H9 (cell line): ENCODE data around the gene RMC1. TPM values are rescaled to one million over a fixed set of nuclear protein-coding genes. Genes with fewer than 3 reads are reported as not detected.

Source experiments
- DNase-seq: peaks from one replicate; pipeline ENCODE4 v3.0.0-alpha.2; 2017
- H2AFZ ChIP-seq: one replicate; pipeline ENCODE4 v1.6.1; 2013; ENCODE audit warnings: mild to moderate bottlenecking, low read length, control low read depth, moderate library complexity
- H2AK5ac ChIP-seq: 2 replicates; pipeline ENCODE4 v1.6.1; 2013; ENCODE audit warnings: low read length, control low read depth, mixed read lengths; ENCODE audit not compliant: insufficient read length
- H2BK120ac ChIP-seq: one replicate; pipeline ENCODE4 v1.6.1; 2013; ENCODE audit warnings: low read depth, mild to moderate bottlenecking, low read length, control low read depth, inconsistent platforms; ENCODE audit not compliant: poor library complexity, severe bottlenecking
- H2BK12ac ChIP-seq: 2 replicates; pipeline ENCODE4 v1.6.1; 2013; ENCODE audit warnings: low read length, control low read depth, mixed read lengths, low read depth; ENCODE audit not compliant: insufficient read length
- H2BK15ac ChIP-seq: 2 replicates; pipeline ENCODE4 v1.6.1; 2013; ENCODE audit warnings: low read depth, low read length, control low read depth
- H2BK20ac ChIP-seq: one replicate; pipeline ENCODE4 v1.6.1; 2013; ENCODE audit warnings: low read depth, mild to moderate bottlenecking, low read length, control low read depth, inconsistent platforms; ENCODE audit not compliant: poor library complexity, severe bottlenecking
- H2BK5ac ChIP-seq: 2 replicates; pipeline ENCODE4 v1.6.1; 2013; ENCODE audit warnings: low read length, control low read depth, mixed read lengths; ENCODE audit not compliant: insufficient read length
- H3K14ac ChIP-seq: 2 replicates; pipeline ENCODE4 v1.6.1; 2013; ENCODE audit warnings: low read length, control low read depth; ENCODE audit not compliant: insufficient read depth
- H3K18ac ChIP-seq: 2 replicates; pipeline ENCODE4 v1.6.1; 2013; ENCODE audit warnings: low read depth, mild to moderate bottlenecking, mixed read lengths, low read length, control low read depth; ENCODE audit not compliant: insufficient read length
- H3K23ac ChIP-seq: 2 replicates; pipeline ENCODE4 v1.6.1; 2013; ENCODE audit warnings: low read length, control low read depth, mixed read lengths, low read depth; ENCODE audit not compliant: insufficient read length
- H3K23me2 ChIP-seq: 2 replicates; pipeline ENCODE4 v1.6.1; 2013; ENCODE audit warnings: low read depth, mild to moderate bottlenecking, mixed read lengths, low read length, control low read depth; ENCODE audit not compliant: insufficient read length, poor library complexity, severe bottlenecking
- H3K27ac ChIP-seq: 2 replicates; pipeline ENCODE4 v1.5.1; 2013; ENCODE audit warnings: low read length, control low read depth, mixed read lengths, low read depth; ENCODE audit not compliant: insufficient read length
- H3K27me3 ChIP-seq: 2 replicates; pipeline ENCODE4 v1.6.1; 2013; ENCODE audit warnings: low read length, control low read depth, inconsistent platforms; ENCODE audit not compliant: insufficient read depth
- H3K4ac ChIP-seq: 2 replicates; pipeline ENCODE4 v1.6.1; 2013; ENCODE audit warnings: low read depth, mild to moderate bottlenecking, control low read depth, inconsistent platforms, low read length, moderate library complexity
- H3K4me1 ChIP-seq: 2 replicates; pipeline ENCODE4 v1.6.1; 2013; ENCODE audit warnings: low read length, control low read depth, inconsistent platforms; ENCODE audit not compliant: insufficient read depth
- H3K4me2 ChIP-seq: 2 replicates; pipeline ENCODE4 v1.6.1; 2013; ENCODE audit warnings: low read length, control low read depth, mixed read lengths; ENCODE audit not compliant: insufficient read length, insufficient read depth
- H3K56ac ChIP-seq: 2 replicates; pipeline ENCODE4 v1.6.1; 2013; ENCODE audit warnings: low read depth, mild to moderate bottlenecking, mixed read lengths, low read length, control low read depth; ENCODE audit not compliant: insufficient read length
- H3K79me1 ChIP-seq: 2 replicates; pipeline ENCODE4 v1.6.1; 2013; ENCODE audit warnings: low read depth, mild to moderate bottlenecking, moderate library complexity, low read length, control low read depth, inconsistent platforms; ENCODE audit not compliant: insufficient read depth, poor library complexity, severe bottlenecking
- H3K79me2 ChIP-seq: 2 replicates; pipeline ENCODE4 v1.6.1; 2013; ENCODE audit warnings: low read length, control low read depth, inconsistent platforms; ENCODE audit not compliant: insufficient read depth
- H3K9ac ChIP-seq: 2 replicates; pipeline ENCODE4 v1.6.1; 2013; ENCODE audit warnings: low read length, control low read depth, mixed read lengths; ENCODE audit not compliant: insufficient read length; ENCODE audit errors: extremely low read depth
- H3K9me3 ChIP-seq: one replicate; pipeline ENCODE4 v1.6.1; 2013; ENCODE audit warnings: low read depth, low read length, inconsistent platforms; ENCODE audit not compliant: control insufficient read depth
- H3T11ph ChIP-seq: one replicate; pipeline ENCODE4 v1.6.1; 2013; ENCODE audit warnings: mild to moderate bottlenecking, low read length, control low read depth, inconsistent platforms
- H4K20me1 ChIP-seq: one replicate; pipeline ENCODE4 v1.6.1; 2013; ENCODE audit not compliant: control insufficient read depth, insufficient read length, insufficient read depth
- H4K5ac ChIP-seq: 2 replicates; pipeline ENCODE4 v1.6.1; 2013; ENCODE audit warnings: low read depth, mild to moderate bottlenecking, mixed read lengths, low read length, control low read depth; ENCODE audit not compliant: insufficient read length
- H4K8ac ChIP-seq: replicated peaks from 2 replicates; pipeline ENCODE4 v1.6.1; 2013; ENCODE audit warnings: low read length, control low read depth, mixed read lengths, low read depth; ENCODE audit not compliant: insufficient read length
- H4K91ac ChIP-seq: 2 replicates; pipeline ENCODE4 v1.6.1; 2013; ENCODE audit warnings: low read depth, mild to moderate bottlenecking, moderate library complexity, mixed read lengths, low read length, control low read depth; ENCODE audit not compliant: insufficient read length
- H3K27ac Mint-ChIP-seq, 3 experiments: 2 replicates in 2 of 3; 3 replicates in 1 of 3; pipeline ENCODE4 v1.8.0; 2020 to 2021; ENCODE audit warnings: mixed read lengths in 3 of 3, mild to moderate bottlenecking in 1 of 3, moderate library complexity in 1 of 3
- H3K27me3 Mint-ChIP-seq: 2 replicates; pipeline ENCODE4 v1.8.0; 2021; ENCODE audit warnings: low read depth, mild to moderate bottlenecking, moderate library complexity, mixed read lengths
- H3K36me3 Mint-ChIP-seq, 3 experiments: 2 replicates in 2 of 3; 3 replicates in 1 of 3; pipeline ENCODE4 v1.8.0; 2020 to 2021; ENCODE audit warnings: low read depth in 3 of 3, mixed read lengths in 3 of 3; ENCODE audit not compliant: insufficient read depth in 1 of 3
- H3K4me1 Mint-ChIP-seq, 2 experiments: 2 replicates each; pipeline ENCODE4 v1.8.0; 2020; ENCODE audit warnings: mixed read lengths in 2 of 2
- H3K4me3 Mint-ChIP-seq, 2 experiments: 2 replicates in 1 of 2; 3 replicates in 1 of 2; pipeline ENCODE4 v1.8.0; 2020 to 2021; ENCODE audit warnings: mild to moderate bottlenecking in 2 of 2, mixed read lengths in 2 of 2, moderate library complexity in 1 of 2
- H3K9me3 Mint-ChIP-seq, 2 experiments: 2 replicates in 1 of 2; 3 replicates in 1 of 2; pipeline ENCODE4 v1.8.0; 2020; ENCODE audit warnings: mild to moderate bottlenecking in 2 of 2, mixed read lengths in 2 of 2, moderate library complexity in 1 of 2
- WGBS: extraction: QIAGEN DNeasy Blood & Tissue Kit; methylation state at CpG from one replicate; pipeline ENCODE4 v1.1.7; 2013; ENCODE audit warnings: missing lambda C conversion rate, low lambda C conversion rate, mixed read lengths; ENCODE audit not compliant: insufficient read length; ENCODE audit errors: extremely low coverage; 5-methylcytosine and 5-hydroxymethylcytosine counted together
- total RNA-seq: library from RNA; stranded (reverse); gene quantifications from 2 replicates; pipeline ENCODE4 v1.2.1, GENCODE V29; 2021
- TF ChIP-seq, protein P1 (sequence below): fragments of 200-600 bp; sonication (generic); conservative IDR thresholded peaks from 3 replicates; pipeline ENCODE4 v1.8.0; 2021; ENCODE audit warnings: antibody characterized with exemption, mild to moderate bottlenecking

RMC1 gene
- total RNA-seq, 1 experiment from 2014 or later: 21.3 TPM

DNA sequence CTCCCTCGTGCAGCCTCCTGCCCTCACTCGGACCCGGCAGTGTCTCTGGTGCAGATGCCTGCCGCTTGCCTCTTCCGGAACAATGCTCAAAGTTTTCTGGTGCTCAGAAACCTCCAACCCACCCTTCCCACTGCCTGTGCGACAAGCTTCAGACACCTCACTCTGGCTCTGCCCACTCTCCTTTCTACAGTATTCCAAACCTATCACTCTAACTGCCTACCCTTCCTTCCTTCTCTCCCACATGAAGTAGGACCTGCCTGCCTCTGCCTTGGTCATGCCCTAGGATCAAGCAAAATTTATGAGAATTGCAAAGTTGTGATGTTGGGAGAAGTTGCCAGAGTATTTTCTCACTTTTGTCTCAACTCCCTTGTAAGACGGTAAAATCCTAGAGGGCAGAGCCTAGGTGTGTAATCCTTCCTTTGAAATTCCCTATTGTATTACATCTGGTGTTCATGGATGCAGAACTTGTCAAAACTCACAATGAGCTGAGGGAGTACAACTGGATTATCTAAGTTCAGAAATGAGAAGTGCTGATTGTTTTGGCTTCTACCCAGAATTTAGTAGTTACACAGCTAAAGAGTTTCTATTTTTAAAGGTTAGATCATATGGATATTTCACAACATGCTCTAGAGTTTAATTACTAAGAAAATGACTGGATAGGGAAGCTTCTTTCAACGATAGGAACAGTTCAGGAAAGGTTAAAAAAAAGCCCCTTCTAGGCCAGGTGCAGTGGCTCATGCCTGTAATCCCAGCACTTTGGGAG is 75.8 kb downstream of the RMC1 start:
- Histone ChIP-seq H3K4me2 (no peak overlapping the region), H4K5ac (no peak overlapping the region), H3K4ac (no peak overlapping the region), H3K79me2 (peaks cover 12% of the 10 kb centered on the region; the same call in 1 of the 2 replicates), H3T11ph (no peak overlapping the region), H2BK5ac (no peak overlapping the region), H4K20me1 (no peaks in the 10 kb centered on the region), H3K9me3 (no peaks in the 10 kb centered on the region), H4K8ac (no peak overlapping the region), H3K79me1 (peaks cover 4% of the 10 kb centered on the region), H3K27ac (no peak overlapping the region), H4K91ac (no peak overlapping the region), H2AK5ac (no peak overlapping the region), H2BK120ac (no peak overlapping the region), H2BK15ac (no peak overlapping the region), H3K14ac (no peak overlapping the region), H2AFZ (no peak overlapping the region), H3K27me3 (no peaks in the 10 kb centered on the region), H2BK12ac (no peak overlapping the region), H3K23me2 (no peaks in the 10 kb centered on the region), H2BK20ac (no peak overlapping the region), H3K18ac (no peak overlapping the region), H3K23ac (no peak overlapping the region), H3K56ac (no peak overlapping the region), H3K9ac (no peak overlapping the region), H3K4me1 (peaks cover 3% of the 10 kb centered on the region; the same call in 1 of the 2 replicates)
- H3K4me3 Mint-ChIP-seq: no peak overlapping the region
- no CpG with 5 or more reads among the region's 8 CpGs for WGBS
- H3K9me3 Mint-ChIP-seq: peaks cover 0 to 2% of the 10 kb centered on the region in 2 experiments; a peak in 2 of 5 replicates
- TF ChIP-seq, protein P1, sequence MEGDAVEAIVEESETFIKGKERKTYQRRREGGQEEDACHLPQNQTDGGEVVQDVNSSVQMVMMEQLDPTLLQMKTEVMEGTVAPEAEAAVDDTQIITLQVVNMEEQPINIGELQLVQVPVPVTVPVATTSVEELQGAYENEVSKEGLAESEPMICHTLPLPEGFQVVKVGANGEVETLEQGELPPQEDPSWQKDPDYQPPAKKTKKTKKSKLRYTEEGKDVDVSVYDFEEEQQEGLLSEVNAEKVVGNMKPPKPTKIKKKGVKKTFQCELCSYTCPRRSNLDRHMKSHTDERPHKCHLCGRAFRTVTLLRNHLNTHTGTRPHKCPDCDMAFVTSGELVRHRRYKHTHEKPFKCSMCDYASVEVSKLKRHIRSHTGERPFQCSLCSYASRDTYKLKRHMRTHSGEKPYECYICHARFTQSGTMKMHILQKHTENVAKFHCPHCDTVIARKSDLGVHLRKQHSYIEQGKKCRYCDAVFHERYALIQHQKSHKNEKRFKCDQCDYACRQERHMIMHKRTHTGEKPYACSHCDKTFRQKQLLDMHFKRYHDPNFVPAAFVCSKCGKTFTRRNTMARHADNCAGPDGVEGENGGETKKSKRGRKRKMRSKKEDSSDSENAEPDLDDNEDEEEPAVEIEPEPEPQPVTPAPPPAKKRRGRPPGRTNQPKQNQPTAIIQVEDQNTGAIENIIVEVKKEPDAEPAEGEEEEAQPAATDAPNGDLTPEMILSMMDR: no peak
- H3K4me1 Mint-ChIP-seq: peaks cover 19 to 22% of the 10 kb centered on the region in 2 experiments
- no peaks in the 10 kb centered on the region for H3K27me3 Mint-ChIP-seq
- H3K27ac Mint-ChIP-seq: peak overlapping the region in 1 of 3 experiments; percentile 32; a peak in 5 of 7 replicates
- no peak for DNase-seq
- peaks cover 14 to 28% (median 15%) of the 10 kb centered on the region in 3 experiments for H3K36me3 Mint-ChIP-seq
